NCI-H345 (cell line): ENCODE data around the gene C1QL4.
"Not testable (repeated sequence)": the region's sequence is repeated elsewhere in the genome, so short reads cannot be mapped to it uniquely, and the experiment has no call there.

Source experiments
- DNase-seq: peaks from one replicate; lab custom pipeline; 2025; lab: John Stamatoyannopoulos, UW

Gene C1QL4

DNA sequence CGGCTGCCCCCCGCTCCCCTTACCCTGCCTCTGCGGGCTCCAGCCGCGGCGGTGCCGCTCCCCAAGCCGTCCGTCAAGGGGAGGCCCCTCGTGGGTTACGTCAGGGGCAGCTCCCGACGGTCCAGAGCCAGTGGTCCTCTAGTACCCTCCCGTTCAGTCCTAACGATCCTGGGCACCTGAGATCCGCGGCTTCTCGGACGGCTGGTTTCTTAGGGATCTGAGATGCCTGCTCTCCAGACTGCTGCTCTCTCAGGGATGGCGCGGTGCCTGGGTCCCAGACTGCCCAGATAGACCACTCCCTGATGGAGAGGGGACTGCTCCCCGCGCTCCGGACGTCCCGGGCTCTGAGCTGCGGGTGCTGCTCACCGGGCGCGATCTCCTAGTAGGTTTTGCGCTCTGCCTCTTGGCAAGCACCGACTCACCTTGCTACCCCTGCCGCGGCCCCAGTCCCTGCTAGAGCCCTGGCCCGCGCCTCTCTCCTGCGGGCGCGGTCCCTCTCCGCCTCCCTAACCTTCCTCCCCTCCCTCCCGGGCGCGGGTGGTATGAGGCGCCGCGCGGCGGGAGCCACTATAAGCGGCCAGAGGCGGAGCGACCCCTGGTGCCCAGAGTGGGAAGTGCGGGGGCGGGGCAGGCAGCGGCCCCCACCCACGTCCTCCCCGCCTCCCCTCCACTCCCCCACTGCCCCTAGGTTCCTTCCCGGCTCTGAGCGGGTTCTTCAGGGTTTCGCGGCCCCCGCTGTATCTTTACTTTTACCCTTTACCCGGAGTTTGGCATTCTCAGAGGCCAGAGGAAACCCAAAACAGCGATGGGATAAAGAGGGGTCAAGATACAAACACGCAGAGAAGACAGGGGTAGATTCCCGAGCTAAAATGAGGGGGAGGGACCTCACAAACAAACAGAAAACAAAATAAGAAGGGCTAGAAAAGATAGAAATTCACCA, at the start of gene C1QL4:
C1QL4 (minus strand) TSS at position 544 of the 940 bp plus-strand sequence. CDS start 711 bp downstream, outside the sequence.
- peak; percentile 38 for DNase-seq

DNA sequence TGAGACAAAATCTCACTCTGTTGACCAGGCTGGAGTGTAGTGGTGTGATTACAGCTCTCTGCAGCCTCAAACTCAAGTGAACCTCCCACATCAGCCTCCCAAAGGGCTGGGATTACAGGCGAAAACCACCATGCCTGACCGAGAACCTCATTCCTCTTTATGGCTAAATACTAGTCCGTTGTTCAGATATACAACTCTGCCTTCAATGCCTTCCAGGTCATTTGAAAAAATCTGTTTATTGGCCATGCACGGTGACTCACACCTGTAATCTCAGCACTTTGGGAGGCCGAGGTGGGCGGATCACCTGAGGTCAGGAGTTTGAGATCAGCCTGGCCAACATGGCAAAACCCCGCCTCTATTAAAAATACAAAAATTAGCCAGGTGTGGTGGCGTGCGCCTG, 43.2 kb upstream of the C1QL4 start:
- DNase-seq: not testable (repeated sequence)

DNA sequence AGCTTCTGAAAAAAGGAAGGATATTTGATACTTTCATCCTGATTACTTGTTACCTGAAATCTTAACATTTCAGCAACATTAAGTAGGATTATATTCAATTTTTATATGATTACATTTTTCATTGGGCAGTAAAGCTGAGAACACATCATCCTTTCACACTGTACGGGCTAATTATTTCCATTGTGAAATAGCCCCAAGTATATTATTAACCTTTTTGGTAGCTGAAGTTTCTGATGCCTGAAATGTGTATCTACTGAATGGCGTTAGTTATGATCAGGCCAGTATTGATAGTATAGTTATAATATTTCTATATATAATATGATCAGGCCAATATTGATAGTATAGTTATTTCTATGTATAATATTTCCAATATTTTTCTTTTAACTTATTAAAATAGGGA, 40.4 kb upstream of the C1QL4 start:
- no peak for DNase-seq

DNA sequence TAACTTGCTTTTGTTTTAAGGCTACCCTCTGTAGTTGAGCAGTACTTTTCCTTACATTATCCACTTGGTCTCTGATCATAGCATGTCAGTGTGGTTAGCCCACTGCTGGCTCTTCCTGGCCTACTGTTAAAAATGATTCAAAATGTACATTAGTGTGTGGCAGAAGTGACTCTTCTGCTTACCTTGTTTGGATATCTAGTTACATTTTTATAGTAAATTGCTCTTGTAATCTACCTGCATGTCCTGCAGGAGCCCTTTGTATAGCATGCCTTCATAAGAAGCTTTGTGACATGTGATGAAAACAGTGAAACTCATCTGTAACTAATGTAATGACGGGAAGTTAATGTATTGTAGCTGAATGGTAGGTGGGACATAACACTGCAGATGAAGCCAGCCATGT, 38.4 kb upstream of the C1QL4 start:
- DNase-seq: no peak

DNA sequence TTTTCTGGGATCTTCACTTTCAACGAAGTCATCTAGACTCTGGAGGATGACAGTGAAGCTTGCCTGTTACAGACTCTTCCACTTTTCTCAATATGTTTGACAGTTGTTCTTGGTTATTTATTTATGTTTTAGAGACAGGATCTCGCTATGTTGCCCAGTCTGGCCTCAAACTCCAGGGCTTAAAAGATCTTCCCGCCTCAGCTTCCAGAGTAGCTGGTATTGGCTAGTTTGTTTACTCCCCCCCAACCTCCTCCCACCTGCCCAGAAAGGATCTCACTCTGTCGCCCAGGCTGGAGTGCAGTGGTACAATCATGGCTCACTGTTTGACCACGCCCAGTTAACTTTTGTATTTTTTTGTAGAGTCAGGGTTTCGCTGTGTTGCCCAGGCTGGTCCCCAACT, 33.6 kb upstream of the C1QL4 start:
- no peak for DNase-seq

DNA sequence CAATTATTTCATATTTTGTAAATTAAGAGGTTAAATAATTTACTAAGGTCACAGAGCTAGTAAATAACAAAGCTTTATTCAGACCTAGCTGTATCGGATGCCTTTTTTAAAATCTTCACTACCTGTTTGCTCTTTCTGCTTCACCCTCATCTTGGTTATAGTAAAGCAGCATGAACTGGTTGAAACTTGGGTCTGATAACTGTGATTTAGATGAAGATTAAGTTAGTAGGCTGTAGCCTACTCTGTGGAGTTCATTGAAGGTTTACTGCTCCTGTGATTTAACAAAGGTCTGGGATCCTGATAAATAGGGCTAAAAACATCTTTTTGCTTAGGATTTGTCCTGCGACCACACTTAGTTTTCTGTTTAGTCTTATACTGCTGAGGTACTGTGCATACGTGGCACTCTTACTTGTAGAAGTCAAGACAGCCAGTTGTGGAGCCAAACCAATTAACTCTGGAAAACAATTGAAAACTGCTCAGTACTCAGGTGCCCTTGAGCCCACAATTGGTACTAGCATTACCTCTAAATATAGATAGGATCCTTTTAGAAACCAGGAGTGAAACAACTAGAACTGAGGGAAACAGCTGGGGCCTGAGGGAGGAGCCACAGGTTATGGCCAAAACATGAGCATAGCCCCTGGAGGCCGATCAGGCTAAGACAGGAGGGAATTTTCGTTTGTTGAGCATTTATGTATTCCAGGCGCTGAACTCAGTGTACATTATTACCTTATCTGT, 32.6 kb upstream of the C1QL4 start:
- no peak for DNase-seq

DNA sequence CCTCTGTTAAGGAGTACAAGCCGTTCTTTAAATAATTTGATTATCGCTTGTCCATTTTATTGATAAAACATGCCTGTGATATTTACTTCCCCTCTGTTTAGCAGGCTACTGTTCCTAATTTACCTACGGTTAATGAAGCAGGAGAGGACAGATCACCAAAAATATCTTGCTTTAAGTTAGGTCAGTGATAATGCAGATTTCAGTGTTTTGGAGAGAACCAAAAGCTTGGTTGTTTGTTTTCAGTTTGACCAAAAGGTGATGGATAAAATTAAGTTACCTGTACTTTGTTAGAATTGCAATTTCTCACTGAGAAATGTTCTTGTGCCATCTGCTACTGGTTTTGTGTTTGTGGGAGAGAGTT, 31.2 kb upstream of the C1QL4 start:
- no peak for DNase-seq

DNA sequence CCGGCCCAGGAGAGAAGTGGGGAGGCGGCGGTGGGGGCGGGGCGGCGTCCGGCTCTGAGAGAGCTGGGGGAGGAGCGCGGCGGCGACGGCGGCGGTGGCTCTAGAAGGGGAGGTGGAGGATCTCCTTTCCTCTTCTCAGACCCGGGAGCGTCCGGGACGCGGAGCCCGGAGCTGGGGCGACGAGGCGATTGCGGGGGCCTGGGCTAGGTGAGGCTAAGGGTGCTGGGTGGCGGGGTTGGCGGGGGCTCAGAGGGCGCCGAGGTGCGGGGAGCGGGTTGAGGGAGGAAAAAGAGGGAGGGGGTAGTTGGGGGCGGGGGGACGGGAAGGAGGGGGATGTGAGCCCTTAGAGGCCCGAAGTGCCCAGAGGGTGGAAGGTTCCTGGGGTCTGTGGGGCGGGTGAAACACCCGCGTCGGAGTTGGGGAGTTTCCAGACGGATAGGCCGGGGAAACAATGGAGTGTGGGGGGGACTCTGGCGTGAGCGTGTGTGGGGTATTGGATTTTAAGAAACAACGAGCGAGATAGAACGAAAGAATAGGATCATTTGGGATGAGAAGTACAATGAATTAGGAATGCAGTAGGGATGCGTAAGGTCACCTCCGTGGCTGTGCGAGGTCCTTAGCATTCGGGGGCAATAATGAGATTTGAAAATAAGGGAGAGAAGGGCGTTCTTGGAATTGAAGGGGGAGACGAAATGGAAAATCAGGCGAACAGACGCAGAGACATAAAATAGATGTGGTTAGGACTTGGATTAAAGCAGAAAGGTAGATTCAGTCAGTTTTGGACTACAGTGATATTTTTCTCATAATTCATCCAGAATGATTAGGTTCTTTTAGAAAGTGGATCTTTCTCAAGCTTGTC, 30.6 kb upstream of the C1QL4 start, which contains the start of gene SPATS2:
SPATS2 (plus strand) TSS at position 82 of the 859 bp plus-strand sequence. CDS start 93,551 bp downstream, outside the sequence.
- DNase-seq: no peak

DNA sequence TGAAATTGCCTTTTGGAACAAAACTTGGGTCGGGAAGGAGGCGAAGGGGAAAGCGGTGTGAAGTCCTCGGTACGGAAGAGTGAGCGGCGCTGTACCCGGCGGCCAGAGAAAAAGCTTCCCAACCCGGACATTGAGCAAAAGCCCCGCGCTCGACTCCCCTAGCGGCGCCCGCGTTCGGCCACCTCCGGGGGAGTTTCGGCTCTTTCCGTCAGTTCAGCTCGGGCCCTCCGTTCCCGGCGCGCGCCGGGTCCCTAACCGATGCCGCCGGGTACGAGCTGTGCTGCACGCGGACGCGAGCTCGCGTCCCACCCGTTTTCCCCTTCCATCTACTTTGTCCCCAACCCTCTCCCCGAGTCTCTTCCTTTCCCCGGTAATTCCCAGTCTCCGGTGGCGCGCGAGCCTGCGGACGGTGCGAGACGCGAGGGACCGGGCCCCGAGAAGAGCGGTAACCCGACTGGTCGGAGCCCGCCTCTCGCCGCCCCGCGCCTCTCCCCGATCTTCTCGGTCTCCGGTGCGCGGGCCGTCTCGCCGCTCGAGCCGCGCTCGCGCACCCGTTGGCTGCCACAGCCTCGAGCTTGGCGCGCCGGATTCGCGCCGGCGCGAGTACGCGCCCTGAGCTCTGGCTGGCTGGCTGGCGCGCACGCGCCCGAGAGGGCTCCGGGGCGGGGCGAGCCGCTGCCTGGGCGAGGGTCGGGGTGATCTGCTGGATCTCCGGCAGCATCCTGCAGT, 29.8 kb upstream of the C1QL4 start:
- DNase-seq: peak; percentile 80

DNA sequence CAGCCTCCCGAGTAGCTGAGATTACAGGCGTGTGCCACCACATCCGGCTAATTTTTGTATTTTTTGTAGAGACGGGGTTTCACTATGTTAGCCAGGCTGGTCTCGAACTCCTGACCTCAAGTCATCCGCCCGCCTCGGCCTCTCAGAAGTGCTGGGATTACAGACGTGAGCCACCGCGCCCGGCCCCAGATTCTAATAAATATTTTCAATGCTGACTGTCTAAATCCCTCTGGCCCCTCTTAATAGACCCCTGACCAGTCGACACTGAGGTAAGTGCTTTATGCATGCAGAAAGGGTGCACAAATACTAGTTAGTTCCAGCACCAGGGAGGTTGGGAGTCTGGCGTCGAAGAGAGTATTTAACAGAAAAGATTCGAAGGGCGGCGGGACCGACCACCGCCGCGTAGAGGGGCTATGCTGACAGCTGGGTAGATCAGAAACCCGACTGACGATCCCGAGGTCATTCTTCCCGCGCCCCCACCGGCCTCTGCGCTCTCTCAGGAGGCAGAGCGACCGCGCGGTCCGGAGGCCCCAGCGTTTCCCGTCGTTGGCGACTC, 29.2 kb upstream of the C1QL4 start:
- DNase-seq: no peak

DNA sequence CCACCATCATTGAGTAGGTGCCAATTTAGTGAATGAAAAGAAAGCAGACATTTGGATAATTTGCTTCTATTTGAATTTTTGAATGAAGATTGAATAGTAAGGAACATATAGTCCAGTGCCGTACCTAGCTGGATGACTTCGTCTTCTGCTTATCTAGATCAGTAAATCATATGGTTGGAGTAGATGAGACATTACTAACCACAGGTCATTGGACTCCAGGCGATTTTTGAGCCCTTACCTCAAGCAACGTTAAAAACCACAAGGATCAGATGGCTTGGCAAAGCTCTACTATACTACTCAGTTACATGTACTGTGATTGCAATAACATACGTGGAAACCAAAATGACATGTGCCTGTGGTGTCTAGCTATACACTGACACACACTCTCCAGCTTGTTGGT, 28.6 kb upstream of the C1QL4 start:
- DNase-seq: no peak

DNA sequence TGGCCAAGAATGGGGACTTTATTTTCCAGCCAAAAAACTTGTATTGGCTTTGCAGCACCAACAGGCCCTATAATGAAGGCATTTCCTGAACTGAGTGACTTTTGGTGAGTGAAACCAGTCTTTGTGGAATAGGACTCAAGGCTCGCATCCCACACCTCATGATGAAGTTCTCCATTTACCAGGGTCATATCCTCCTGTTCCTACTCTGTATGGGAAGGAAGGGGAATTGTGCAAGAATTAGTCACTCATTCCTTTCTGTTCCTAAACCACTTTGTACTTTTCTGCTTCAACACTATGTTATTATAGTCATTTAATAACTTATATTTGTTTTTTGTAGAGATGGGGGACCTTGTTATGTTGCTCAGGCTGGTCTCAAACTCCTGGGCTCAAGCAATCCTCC, 28.0 kb upstream of the C1QL4 start:
- no peak for DNase-seq

DNA sequence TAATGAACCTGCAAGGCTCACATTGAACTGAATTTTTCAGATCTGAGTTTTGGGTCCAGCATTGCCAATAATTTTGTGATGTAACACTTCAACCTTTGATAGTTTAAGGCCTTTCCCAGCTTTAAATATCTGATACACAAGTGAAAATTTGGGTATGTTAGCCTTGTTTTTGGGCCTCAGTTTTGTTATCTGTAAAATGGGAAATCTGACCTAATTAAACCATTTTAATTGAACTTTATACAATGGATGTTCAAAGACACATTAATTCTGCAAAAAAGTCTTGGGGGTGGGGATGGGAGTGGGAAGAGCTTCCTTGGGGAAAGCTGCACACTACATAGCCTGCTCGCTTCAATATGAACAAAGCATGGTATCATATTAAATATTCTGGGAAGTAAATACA, 25.1 kb upstream of the C1QL4 start:
- DNase-seq: no peak

DNA sequence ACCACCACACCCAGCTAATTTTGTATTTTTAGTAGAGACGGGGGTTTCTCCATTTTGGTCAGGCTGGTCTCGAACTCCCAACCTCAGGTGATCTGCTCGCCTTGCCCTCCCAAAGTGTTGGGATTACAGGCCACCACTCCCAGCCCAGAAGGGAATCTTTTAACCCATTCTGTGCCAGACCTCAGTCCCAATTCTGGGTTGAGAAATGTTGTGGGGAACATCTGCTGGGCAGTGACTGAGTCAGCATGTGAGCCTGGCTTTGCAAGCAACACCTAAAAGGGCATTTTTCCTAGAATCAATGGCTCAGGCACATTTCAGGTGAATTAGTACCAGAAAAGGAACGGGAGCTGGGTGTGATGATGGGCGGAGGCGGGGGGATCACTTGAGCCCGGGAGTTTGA, 22.7 kb upstream of the C1QL4 start:
- DNase-seq: no peak

DNA sequence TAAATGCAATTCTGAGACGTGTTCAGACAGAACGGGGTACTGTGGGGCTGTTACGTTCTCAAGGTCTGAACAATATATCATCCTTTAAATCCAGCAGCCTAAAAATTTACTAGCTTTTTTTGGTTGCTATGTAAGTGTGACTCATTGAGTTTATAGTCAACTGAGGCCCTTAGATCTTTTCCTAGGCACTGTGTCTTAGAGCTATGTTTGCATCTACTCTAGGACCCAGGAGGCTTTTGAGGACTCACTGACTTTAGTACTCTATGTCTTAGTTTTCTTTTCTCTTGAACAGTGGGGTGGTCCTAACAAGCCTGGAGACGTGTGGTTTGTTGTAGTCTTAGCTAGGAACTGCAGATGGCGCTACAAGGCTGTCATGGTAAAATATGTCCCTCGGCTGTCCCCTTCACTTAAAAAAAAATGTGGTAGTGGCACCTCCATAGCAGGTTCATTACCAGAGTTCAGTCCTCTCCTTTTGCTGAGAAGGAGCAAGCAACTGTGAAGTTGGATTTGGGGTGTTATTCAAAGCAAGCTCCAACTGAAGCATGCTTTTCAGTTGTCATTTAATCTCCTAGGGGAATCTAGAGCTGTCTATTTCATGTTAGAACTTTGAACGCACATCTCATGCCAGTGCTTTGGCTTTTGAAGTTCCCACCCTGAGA, 21.6 kb upstream of the C1QL4 start:
- DNase-seq: peak; percentile 21

DNA sequence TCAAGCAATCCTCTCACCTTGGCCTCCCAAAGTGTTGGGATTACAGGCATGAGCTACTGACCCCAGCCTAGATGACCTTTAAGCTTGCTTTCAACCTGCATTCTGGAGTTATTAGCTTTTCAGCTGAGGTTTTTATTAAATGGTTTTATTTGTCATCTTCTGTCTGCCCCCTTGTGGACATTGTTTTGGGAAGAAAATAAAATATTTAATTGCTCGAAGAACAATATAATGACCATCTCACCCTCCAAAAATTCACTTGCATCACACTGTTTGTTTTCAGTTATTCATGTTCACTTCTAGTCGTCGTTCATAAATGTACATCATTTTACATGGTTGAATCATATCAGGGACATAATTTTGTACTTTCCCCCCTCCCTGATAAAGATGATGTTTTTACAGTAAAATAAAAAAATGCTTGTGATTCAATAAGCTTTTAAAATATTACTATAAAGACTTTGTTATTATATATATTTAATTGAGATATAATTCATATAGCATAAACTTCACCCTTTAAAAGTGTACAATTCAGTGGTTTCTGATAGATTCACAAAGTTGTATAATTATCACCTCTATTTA, 20.2 kb upstream of the C1QL4 start:
- DNase-seq: no peak

DNA sequence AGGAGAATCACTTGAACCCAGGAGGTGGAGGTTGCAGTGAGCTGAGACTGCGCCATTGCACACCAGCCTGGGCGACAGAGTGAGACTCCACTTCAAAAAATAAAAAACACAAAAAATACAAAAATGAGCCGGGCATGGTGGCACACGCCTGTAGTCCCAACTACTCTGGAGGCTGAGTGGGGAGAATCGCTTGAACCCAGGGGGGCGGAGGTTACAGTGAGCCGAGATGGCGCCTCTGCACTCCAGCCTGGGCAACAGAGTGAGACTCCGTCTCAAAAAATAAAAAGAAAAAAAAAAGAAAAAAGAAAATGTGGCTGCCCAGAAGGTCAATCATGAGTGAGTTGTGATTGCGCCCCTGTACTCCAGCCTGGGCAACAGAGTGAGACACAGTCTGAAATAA, 18.9 kb upstream of the C1QL4 start:
- no peak for DNase-seq

DNA sequence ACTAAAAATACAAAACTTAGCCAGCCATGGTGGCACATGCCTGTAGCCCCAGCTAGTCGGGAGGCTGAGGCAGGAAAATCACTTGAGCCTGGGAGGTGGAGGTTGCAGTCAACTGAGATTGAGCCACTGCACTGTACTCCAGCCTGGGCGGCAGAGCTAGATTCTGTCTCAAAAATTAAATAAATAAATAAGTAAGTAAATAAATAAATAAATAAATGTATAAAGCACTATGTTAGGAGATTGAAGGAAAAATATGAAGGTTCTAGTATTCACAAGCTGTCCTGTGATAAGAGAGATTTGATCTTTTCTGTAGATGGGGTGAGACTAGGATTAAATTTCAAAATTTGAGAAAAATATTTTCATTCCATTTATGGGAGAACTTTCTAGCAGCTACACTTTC, 15.4 kb upstream of the C1QL4 start:
- DNase-seq: no peak

DNA sequence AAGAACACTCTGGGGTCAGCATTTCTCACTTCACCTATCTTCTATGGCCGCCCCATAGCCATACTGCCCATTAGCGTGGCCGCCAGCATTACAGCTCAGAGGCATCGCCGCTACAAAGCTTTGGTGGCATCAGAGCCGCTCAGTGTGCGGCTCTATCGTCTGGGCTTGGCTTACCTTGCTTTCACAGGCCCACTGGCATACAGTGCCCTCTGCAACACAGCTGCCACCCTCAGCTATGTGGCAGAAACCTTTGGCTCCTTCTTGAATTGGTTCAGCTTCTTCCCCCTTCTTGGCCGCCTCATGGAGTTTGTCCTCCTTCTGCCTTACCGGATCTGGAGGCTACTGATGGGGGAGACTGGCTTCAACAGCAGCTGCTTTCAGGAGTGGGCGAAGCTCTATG, 12.3 kb upstream of the C1QL4 start:
- DNase-seq: no peak

DNA sequence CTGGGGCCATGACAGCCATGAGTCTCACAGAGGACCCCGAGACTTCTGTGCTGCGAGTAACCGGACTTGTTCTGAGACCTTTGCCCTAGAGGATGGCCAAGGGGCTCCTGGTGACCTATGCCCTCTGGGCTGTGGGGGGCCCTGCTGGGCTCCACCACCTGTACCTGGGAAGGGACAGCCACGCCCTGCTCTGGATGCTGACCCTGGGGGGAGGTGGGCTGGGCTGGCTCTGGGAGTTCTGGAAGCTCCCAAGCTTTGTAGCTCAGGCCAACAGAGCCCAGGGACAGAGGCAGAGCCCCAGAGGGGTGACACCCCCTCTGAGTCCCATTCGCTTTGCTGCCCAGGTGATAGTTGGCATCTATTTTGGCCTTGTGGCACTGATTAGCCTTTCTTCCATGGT, 11.8 kb upstream of the C1QL4 start:
- DNase-seq: no peak
